ENCODE results near the gene RDX. TPM values are rescaled to one million over a fixed set of nuclear protein-coding genes. Genes with fewer than 3 reads are reported as not detected.

The RDX gene
- total and polyA plus RNA-seq, 2 of the 4 experiments (the other 2 are of a cell fraction): 61.1 to 72.4 TPM

DNA sequence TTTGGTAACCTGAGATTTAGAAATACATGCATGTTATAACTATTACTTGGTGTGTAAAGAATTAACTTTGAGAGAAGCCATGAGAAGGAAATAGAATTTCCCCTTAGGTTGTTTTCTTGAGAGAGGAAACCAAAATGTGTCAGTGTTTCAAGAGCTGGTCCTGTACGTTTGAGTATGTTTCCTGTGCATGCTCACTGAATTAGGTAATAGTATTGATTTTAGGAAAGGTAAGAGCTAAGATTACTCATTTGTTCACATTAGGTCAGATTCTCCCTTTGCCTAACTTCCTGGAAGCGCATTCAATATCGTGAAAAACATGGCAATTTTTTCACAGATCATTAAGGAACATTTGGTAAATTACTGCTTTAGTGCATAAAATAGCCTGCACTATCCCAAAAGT, 49.3 kb upstream of the RDX start:
- no peak for DNase-seq
- POLR2A ChIA-PET (ENCODE audit: unreplicated experiment): no interaction called here
- Histone ChIP-seq H2BK15ac (ENCODE audit: low read depth, low read length) (no peak overlapping the region), H3K18ac (ENCODE audit: low read depth, low read length) (no peak overlapping the region), H2BK120ac (ENCODE audit: low read depth, low read length) (no peak overlapping the region), H2BK5ac (ENCODE audit: low read depth, low read length, poor library complexity, severe bottlenecking) (no peak overlapping the region), H3K79me1 (ENCODE audit: low read depth in 1 of 2, low read length in 2 of 2) (no peaks in the 10 kb centered on the region), H3K4me1 (ENCODE audit: control insufficient read depth, insufficient read depth, low read length) (no peaks in the 10 kb centered on the region), H3K4ac (ENCODE audit: low read depth, low read length) (no peak overlapping the region), H4K20me1 (ENCODE audit: insufficient read depth, low read length) (no peaks in the 10 kb centered on the region), H3K9ac (ENCODE audit: low read depth, low read length) (no peak overlapping the region), H3K27me3 (ENCODE audit: control insufficient read depth, insufficient read depth, low read length) (peaks cover 1% of the 10 kb centered on the region; the same call in 1 of the 2 replicates), H3K4me2 (ENCODE audit: low read depth, low read length) (no peak overlapping the region), H4K91ac (ENCODE audit: insufficient read depth, low read depth, low read length) (no peak overlapping the region), H2BK20ac (ENCODE audit: low read depth, low read length) (no peak overlapping the region), H3K36me3 (ENCODE audit: control insufficient read depth, insufficient read depth, low read length) (no peaks in the 10 kb centered on the region), H3K14ac (replicated peaks; ENCODE audit: low read depth, low read length) (no peak overlapping the region), H3K27ac (ENCODE audit: insufficient read depth, low read length) (no peak overlapping the region), H2AK5ac (ENCODE audit: low read depth, low read length) (no peak overlapping the region), H3K23ac (ENCODE audit: low read depth, low read length) (no peak overlapping the region), H3K9me1 (ENCODE audit: insufficient read depth, low read length) (no peaks in the 10 kb centered on the region), H4K5ac (ENCODE audit: low read depth, low read length) (no peak overlapping the region), H4K8ac (ENCODE audit: low read depth in 2 of 2, low read length in 2 of 2) (no peak overlapping the region), H2AFZ (replicated peaks; ENCODE audit: low read length, poor library complexity) (no peak overlapping the region), H3K56ac (ENCODE audit: extremely low read depth, insufficient read depth, low read length) (no peak overlapping the region), H2AK9ac (replicated peaks; ENCODE audit: low read depth, low read length, poor library complexity) (no peak overlapping the region), H3K4me3 (ENCODE audit: insufficient read depth, low read depth, low read length) (no peak overlapping the region), H3K9me3 (ENCODE audit: control insufficient read depth, insufficient read depth, low read length) (no peaks in the 10 kb centered on the region)
- intact Hi-C loops (cut with micrococcal nuclease): no loop called here
- no peak for ATAC-seq (ENCODE audit: low read depth)
- CTCF ChIA-PET: no interaction called here
- dilution Hi-C loops (cut with HindIII; ENCODE audit: low sequenced_read_pairs, unreplicated experiment): no loop called here
- in situ Hi-C loops (cut with MboI; ENCODE audit: low sequenced_read_pairs): no loop called here
- no peak for TF ChIP-seq RAD21 (IDR thresholded peaks at IDR 0.05; ENCODE audit: low read length)
- no peak for TF ChIP-seq RFX5 (IDR thresholded peaks at IDR 0.05; ENCODE audit: low read depth, low read length)
- TF ChIP-seq, protein P1, sequence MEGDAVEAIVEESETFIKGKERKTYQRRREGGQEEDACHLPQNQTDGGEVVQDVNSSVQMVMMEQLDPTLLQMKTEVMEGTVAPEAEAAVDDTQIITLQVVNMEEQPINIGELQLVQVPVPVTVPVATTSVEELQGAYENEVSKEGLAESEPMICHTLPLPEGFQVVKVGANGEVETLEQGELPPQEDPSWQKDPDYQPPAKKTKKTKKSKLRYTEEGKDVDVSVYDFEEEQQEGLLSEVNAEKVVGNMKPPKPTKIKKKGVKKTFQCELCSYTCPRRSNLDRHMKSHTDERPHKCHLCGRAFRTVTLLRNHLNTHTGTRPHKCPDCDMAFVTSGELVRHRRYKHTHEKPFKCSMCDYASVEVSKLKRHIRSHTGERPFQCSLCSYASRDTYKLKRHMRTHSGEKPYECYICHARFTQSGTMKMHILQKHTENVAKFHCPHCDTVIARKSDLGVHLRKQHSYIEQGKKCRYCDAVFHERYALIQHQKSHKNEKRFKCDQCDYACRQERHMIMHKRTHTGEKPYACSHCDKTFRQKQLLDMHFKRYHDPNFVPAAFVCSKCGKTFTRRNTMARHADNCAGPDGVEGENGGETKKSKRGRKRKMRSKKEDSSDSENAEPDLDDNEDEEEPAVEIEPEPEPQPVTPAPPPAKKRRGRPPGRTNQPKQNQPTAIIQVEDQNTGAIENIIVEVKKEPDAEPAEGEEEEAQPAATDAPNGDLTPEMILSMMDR (conservative IDR thresholded peaks at IDR 0.05; ENCODE audit: low read depth, low read length): no peak
- TF ChIP-seq MAZ (IDR thresholded peaks at IDR 0.05; ENCODE audit: borderline replicate concordance, low read depth, low read length): no peak
- TF ChIP-seq, protein P2, sequence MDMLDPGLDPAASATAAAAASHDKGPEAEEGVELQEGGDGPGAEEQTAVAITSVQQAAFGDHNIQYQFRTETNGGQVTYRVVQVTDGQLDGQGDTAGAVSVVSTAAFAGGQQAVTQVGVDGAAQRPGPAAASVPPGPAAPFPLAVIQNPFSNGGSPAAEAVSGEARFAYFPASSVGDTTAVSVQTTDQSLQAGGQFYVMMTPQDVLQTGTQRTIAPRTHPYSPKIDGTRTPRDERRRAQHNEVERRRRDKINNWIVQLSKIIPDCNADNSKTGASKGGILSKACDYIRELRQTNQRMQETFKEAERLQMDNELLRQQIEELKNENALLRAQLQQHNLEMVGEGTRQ (IDR thresholded peaks at IDR 0.05; ENCODE audit: low read depth, low read length): no peak
- TF ChIP-seq CHD1 (IDR thresholded peaks at IDR 0.05; ENCODE audit: low read depth, low read length): no peak
- BruUV-seq (replicated peaks): no TSS peak
- WGBS, 2 experiments (ENCODE audit: extremely low coverage in 2 of 2, insufficient read length in 1 of 2): no CpG with 5 or more reads among the region's 3 CpGs
